Stimulated activated CD4-positive, alpha-beta T cell treated with anti-CD3 and anti-CD28 coated beads, Interleukin-1b, Interleukin-23, amount 100 ng/mL, for 4 hours (primary cell): Measurements from ENCODE around the gene ISG20L2.

Source experiments
- DNase-seq, 2 donors: peaks; one replicate each; pipeline ENCODE4 v3.0.0-alpha.2; 2020; ENCODE audit warnings: low read depth in 2 of 2

Gene ISG20L2

DNA sequence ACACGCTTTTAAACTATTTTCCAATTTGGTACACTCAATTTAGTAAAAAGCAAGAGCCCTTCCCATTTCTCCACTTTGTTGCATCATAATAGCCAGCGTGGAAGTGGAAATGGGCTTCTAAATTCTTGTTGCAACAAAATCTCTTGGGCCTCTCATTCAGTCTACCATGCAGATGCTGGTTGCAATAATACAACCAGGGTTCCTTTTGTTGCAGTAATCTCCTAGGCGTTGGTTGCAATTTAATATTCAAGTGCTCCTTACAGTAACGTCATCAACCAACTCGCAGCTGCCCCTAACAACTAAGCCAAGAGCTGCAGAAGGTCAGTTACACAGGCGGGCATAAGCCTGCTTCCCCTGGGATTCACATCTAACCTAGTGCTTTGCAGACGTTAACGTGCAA, 25.7 kb upstream of the ISG20L2 start:
- DNase-seq = no peak

DNA sequence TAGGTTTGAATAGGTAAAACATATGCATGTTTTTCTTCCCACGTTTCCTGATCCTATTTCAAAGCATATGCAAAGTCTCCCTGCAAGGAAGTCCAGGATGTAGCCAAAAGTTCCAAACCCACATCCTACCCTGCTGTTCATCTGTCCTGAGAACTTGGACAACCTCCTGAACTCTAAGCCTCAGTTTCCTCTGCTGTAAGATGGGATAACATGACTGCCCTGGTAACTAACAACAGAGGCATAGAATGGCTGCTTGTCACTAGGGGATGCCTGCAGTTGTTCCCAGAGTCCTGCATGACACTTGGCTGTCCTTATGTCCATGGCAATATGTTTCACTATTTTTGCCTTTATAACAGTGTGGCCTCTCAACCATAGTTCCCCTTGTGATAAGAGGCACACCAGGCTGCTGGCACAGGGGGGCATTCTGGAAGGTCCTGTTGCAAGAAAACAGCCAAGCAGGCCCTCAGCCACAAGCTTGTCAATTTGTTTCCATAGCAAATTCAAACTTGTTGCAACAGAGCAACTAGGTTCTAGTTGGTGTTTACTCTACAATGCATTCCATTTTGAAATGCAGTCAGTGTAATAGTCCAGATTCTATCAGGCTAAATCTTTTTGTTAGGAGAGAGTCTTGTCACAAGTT, 24.4 kb upstream of the ISG20L2 start:
- no peak for DNase-seq

DNA sequence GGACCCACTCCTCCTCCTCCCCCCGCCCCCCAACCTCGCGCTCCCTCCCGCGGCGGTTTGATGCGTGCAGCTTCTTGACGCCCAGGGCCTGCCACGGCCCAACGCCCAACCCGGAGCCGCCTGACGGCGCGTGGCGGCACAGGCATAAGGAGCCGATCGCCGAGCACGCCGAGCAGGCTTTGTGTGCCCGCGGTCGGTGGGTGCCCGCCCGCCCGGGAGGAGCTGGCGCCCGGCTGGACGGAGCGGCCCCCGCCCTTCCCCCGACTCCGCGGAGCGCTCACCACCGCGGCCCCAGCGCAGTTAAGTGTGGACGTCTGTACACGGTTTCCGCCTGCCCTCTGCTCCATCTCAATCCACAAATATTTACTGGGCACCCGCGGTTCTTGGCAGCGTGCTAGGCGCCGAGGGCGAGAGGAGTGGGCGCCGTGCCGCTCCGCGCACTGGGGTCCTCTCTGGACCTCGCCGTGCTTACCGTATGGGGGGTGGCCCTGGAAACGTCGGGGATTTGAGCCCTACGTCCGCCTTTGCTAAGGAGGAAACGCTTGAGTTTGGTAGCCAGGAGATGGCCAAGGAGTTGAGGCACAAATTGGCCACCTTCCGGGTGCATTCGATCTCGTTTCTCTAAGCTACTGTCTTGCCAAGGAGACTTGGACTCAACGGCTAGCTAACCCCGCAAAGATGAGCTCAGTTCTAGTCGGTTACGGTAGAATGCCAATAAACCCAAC, 23.4 kb upstream of the ISG20L2 start:
- DNase-seq = peak; percentile 96 to 97

DNA sequence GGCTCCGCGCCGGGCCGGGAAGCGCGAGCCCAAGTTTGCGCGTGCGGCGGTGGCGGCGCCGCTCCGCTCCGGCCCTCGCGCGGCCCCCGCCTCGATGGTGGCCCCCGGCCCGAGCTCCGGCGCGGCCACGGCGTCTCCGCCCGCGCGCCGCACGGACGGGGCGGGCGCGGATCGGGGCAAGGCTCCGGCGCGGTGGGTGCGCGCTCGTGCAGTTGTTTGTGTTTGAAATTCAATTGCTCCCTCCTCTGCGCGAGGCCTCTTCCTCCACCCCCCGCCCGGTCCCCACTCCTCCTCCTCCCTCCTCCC, 22.8 kb upstream of the ISG20L2 start, which contains the start of gene HDGF:
Gene HDGF (minus strand): TSS at position 225 of the 306 bp plus-strand sequence. CDS start 246 bp downstream, outside the sequence.
- DNase-seq = no peak

DNA sequence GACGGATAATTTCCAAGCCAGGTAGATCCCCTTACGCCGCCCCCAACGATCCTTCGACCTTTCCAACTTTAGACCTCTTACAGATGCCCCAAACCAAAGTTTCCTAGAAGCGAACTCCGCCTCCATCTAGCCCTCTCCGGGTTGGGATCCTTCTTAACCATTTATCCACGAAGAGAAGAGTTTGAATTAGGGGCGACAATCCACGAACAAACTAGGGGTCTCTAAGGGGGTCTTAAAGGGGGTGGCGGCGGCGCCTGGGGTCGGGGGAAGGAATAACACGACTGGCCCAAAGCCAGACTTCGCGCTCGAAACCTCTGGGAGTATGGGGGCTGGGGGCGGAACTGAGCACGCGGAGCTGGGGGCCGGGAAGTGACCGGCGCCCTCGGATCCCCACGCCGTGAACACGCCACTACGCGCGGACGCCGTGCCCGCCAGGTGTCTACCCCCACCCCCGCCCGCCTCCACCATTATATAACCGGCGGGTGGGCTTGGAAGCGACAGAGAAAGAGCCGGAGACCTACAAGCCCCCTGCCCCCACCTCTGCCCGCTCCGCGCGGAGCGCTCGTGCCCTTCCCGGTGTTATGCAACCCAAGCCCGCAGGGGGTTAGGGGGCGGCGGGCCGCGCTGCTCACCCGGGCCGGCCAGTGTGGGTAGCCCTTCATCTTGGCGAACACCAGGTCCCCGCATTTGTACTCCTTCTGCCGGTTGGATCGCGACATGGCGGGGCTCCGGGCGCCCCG, 22.3 kb upstream of the ISG20L2 start:
- peak in 1 of 2 donors; percentile 36 for DNase-seq

DNA sequence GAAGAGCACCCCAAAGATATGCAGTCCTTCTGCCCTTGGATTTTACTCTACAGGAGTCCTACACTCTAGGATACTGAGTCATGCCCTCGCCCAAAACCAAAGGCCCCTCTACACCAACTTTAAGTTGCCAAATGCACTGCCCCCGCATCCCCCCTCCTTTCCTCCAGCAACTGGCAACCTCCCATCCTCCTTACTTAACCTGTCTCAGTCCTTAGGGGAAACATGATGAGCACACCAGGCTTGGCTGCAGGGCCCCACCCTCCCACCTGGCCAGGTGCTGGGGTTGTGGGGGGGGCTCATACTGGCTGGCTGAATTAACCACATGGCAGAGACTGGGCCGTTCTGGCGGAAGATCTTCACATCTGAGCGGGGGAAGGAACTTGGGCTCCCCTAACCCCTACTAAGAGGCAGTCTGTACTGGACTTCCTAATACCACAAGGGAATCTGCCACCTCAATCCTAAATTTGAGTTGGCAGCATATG, 21.7 kb upstream of the ISG20L2 start:
- DNase-seq = peak in 1 of 2 donors; percentile 43

DNA sequence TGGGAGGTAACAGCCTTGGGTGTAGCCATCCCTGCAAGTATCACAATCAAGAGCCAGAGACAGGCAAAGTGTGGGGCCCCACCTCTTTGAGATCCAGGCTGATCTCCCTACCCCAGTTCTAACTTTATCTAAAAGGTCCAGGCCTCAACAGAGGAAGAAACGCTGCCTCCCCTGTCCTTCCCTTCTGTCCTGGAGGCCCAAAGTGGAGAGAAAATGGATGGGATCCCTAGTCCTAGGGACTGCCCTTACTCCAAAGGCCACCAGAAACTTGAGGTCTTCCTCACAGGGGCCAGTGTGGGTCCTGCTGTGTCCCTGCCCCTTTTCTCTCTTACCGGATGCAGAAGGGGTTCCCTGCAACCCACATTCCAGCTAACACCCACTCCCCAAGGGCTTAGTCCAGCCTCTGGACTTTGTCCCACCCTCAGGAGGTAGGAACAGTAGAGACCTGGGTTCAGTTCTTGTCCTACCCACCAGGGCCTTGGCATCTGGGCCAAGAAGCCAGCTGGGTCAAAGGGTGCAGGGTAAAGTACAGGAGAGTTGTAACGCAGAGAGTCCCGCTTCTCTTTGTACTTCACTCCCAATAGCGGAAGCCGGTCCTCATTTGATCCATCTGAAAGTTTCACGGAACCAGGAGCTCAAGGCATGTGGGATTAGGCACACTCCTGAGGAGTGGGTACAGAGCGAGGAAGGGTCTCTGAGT, 21.0 kb upstream of the ISG20L2 start:
- no peak for DNase-seq

DNA sequence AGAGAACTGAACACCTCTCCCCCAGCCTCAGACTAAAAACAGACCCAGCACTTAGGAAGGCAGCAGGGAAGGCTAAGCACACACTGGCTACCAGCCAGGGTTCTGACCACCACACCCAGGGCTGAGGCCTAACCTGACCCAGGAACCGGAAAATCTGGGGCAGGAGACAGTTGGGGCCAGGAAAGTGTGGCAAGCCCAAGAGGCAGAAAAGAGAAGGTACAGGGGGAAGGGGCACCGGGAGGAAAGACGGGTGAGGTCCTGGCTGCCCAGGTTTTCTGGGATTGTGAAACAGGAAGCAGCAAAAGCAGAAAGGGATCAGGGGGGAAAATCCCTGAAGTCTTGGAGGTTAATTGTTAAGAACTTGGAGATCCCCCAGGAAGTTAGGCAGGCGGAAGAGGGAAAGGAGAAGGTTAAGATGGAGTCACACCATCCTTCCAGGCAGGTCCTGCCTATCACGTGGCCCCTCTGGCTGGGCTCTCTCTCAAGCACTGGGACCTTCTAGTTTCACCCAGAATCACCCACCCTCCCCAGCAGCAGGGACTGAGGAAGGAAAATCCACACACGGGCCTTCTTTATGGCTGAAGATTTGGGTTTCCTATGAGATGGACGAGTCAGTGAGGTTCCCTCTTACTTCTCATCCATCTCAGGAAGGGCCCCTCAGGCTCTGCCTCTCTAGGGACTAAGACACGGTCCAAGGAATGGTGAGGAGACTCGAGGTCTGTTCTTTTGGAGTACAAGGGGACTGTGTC, 20.3 kb upstream of the ISG20L2 start:
- no peak for DNase-seq

DNA sequence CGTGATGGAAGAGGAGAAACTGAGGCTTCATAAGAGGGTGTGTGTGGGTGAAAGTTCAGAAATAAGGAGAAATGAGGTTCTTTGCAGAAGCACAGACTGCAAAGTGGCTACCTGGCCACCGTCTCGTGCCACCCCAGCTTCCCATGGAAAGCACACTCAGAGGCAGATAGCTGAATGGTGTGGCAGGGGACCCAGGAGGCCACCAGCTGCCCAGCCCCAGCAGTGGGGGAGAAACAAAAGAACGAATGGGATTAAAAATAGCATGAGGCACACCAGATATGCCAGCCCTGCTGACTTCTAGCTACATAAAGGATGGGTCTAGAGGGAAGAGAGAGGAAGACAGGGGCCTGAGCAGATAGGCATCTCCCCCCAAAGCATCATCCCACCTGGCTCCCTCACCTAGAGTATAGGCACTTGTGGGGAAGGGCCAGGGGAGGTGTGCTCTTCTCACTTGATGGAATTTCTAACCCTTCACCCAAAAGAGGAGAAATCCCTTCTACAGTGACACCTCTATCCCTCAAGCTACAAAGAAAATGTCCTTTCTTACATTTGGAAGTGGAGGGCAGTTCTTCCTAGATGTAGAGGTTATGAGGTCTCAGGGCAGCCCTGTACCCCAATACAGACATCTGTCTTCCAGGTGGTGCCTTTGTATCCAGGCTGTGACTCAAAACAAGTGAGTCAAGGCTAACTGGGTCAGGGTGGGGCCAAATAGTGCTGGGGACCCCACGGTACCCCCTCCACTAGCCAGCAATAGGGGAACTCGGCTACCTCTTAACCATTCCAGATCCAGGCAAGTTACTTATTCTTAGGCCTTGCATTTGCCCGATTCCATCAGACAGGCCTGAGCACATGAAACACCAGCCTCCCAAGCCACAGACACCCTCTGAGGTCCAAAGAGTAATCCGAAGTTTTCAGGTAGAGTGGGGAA, 19.4 kb upstream of the ISG20L2 start:
- DNase-seq = no peak

DNA sequence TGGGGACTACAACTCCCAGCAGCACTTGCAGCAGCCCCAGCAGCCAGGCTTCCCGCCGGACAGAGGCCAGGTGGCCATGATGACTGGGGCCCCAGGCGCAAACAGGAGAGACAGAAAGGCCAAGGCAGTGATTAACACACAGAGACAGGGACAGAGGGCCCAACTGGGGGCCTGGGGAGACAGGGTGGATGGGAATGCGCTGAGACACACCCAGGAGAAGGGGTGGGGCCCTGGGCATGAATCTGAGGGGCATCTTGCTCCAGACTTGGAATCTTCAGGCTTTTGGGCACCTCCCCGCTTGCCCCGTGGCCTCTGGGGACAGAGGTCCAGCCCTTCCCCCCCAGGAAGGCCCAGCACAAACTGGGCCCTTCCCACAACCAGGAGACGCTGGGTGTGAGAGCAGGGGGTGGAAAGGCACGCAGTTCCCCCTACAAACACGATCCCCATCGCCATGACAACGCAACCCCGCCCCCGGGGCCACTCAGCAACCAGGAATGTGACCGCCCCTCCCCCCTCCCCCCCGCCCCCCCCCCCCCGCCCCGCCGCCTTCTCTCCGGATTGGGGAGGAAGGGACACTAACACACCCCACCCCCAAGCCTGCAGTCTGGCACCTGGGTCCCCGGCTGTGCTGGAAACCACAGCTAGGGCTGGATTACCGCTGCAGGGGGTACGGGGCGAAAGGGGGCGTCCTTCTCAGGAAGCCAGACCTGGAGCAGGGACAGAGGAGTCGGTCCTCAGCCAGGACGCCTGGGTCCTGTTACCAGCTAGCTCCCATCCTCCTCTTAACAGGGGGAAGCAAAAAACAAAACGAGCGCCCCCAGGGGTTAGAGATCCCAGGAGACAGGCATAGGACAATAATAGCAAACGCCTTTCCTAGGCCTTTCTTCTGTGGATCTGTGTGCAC, 18.4 kb upstream of the ISG20L2 start:
- no peak for DNase-seq

DNA sequence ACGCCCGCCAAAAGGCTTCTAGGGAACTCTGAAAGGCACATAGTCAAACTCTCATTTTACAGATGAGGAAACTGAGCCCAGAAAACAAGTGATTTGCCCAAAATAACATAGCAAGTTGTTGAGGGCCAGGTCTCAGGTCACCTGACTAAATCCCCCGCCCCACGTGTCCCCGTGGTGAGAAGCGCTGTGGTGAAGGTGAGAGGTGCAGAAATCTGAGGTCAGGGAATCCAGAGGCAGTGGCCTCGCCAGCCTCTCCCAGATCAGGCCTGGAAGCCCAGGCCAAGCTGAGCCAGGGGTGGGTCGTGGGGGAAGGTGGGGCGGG, 17.8 kb upstream of the ISG20L2 start:
- DNase-seq = no peak

DNA sequence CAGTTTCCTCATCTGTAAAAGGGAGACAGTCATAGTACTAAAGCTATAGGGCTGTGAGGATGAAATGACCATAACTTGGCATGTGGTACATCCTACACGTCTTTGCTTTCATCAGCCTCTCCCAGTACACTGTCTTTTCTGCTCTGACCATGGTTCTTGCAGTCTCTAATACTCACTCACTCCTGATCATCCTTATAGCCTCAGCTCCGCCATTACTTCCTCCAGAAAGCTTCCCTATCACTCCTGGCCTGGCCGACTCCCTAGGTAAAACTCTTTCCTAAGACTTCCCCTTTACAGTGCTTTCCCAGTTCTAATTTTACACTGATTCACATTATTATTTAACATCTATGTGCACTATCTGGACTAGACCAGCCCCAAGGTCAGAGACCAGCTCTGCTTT, 17.3 kb upstream of the ISG20L2 start:
- DNase-seq = no peak

DNA sequence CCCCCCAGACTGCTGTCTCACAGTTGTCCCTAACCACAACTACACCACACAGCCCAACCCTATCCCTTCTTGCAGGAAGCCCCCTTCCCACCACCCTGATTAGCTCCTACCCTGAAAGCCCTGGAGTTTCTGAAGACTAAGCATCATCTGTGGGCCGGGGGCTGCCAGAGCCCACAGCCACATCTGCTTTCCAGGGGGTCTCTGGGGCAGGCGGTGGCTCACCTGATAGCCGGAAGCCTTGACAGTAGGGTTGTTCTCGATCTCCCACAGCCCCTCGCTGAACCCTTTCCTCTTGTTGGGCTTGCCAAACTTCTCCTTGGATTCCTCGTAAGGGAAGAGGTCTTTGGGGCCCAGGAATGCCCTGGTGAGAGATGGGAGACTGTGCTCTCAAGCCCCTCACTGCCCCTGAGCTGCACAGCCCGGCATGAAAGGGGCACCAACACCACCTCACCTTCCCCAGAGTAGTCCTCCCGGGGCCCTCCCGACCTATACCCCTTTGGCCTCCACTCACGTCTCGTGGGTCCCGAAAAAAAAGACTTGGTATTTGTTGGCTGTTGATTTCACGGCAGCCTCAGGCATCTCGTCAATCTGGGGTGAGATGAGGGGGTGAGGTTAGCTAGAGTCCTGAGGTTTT, 16.3 kb upstream of the ISG20L2 start:
- DNase-seq = no peak

DNA sequence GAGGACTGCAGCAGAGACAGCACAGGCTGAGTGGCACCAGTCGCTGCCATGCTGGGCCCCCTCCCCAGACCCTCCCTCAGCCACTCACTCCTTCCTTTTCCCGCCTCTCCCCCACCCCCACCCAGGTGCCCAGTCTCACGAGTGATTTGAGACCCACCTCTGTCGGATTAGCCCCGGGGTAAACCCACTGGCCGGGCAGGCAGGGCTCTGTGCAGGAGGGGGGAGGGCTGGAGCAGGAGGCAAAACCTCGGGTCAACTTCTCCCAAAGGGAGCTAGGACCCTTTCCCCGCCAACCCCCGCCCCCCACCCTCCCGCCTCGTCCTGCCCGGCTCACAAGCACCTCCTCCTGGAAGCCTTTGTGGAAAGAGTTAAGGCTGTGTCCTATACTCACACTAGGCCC, 15.8 kb upstream of the ISG20L2 start:
- no peak for DNase-seq

DNA sequence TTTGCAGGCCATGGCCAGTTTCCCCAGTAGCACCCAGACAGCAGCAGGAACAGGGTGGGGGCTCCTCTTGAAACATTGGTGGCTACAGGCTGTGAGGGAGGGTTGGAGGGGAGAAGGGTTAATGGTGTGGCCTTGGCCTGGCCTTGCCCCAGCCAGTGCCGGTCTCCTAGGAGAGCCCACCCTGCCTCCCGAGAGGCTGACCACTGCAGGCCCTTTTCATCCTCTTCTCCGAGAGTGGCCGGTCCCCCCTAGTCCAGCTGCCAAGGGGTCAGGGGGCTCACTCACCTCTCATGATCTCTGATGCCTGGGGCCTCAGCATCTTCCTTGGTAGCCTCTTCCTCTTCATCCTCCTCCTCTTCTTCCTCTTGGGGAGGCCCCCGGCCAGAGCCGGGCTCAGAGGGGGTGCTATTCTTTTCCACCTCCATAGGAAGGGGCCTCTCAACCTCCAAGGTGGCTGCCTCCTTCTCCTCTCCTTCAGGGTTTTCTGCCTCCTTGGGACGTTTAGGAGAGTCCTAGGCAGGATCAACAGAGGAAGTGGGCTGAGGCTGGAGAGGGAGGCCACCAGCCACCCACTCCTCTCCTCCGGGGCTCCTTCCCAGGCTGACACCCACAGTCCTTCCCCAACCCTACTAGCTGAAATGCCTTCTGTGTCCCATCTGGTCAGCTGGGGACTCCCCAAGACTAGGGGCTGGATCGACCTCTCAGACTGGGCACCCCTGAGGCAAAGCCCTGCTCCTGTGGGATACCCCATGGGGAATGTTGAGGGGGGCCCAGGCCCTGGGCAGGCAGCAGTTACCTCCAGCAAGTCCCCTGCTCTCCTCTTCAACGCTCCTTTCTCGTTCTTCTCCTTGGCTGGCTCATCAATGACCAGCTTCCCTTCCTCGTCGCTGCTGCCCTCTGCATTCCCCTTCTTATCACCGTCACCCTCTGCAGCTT, 15.1 kb upstream of the ISG20L2 start:
- no peak for DNase-seq

DNA sequence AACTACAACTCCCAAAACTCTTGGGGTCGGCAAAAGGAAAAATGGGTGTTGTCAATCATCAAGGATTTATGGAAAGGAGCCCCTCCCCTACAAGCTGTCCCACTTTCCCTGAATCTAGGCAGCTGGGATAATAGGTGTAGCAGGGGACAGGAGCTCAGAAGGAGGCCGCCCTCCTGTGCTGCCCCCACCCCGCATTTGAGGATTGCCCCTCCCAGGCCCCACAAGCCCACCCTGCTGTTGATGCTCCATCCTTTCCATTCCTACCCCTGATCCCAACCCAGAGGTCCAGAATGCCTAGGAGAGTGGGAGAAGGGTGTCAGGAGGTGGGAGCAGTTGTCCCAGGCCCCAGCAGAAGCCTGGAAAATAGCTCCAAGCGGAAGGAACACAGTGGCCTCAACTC, 14.2 kb upstream of the ISG20L2 start:
- DNase-seq = no peak

DNA sequence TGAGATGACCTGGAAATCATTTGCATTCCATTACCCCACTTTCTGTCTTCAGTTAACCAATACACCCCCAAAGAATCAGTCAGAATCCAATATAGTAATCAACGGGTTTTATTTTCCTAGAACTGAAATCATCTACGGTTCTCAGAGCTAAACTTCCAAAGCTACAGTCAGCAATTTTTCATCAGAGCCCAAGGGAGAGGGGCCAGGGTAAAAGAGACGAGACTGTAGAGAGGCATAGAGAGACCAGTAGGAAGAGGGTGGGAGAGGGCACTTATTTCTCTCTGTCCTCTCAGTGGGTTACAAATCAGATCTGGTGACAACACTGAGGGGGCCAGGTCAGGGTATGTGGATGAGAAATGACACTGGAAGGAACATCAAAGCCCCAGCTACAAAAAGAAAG, 13.5 kb upstream of the ISG20L2 start:
- DNase-seq = no peak

DNA sequence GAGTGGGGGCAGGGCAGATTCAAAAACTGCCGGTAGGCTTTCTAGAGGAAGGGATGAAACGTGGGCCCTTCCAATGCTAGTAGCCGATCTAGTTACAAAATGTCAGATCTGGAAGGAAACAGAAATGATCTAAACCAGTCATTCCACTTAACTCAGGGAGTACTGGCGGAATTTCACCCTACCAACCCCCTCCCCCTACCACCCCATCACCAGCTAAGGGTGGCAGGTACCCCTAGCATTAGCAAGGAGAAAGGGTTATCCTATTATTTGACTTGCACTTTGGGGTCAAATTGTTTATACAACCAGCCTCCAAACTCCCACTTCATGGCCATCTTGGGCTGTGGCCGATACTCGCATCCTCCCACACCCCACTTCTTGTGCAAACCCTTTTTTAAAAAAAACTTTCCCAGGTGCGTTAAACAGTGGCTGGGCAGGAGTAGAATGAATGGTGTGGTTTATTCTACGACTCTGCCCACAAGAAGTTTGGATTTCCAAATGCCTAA, 13.0 kb upstream of the ISG20L2 start:
- DNase-seq = no peak
